Lower lobe of right lung (tissue), 2 donors: ENCODE results near the gene RAE1. TPM values are rescaled to one million over a fixed set of nuclear protein-coding genes. Genes with fewer than 3 reads are reported as not detected.

Source experiments
- ATAC-seq, 2 donors: fragments of 200-7000 bp; cut with Tn5 transposase; one replicate each; pipeline ENCODE4 v1.9.1; 2020 to 2022; ENCODE audit warnings: mild to moderate bottlenecking in 2 of 2, moderate library complexity in 2 of 2
- DNase-seq: peaks from one replicate; pipeline ENCODE4 v3.0.0-alpha.2; 2020
- H3K27ac ChIP-seq: fragments of 200-600 bp; one replicate; pipeline ENCODE4 v1.8.0; 2022
- H3K27me3 ChIP-seq: fragments of 200-600 bp; one replicate; pipeline ENCODE4 v1.8.0; 2022; ENCODE audit warnings: low read depth
- H3K36me3 ChIP-seq: fragments of 200-600 bp; one replicate; pipeline ENCODE4 v1.8.0; 2022; ENCODE audit warnings: mild to moderate bottlenecking
- H3K4me1 ChIP-seq: fragments of 200-600 bp; one replicate; pipeline ENCODE4 v1.8.0; 2022
- H3K4me3 ChIP-seq: fragments of 200-600 bp; one replicate; pipeline ENCODE4 v1.8.0; 2022; ENCODE audit warnings: mild to moderate bottlenecking
- H3K9me3 ChIP-seq: fragments of 200-600 bp; one replicate; pipeline ENCODE4 v1.8.0; 2022
- intact Hi-C: fragments of 100-400 bp; cut with DNase I; formaldehyde crosslinking; loops from one replicate; pipeline ENCODE4 v1.11.0; 2022
- total RNA-seq: library from RNA; stranded (reverse); fragmentation: NEBNext Ultra II Directional; extraction: Animal tissue kit (Norgen Biotek cat#: 25700); gene quantifications from one replicate; pipeline ENCODE4 v1.2.1, GENCODE V29; 2021
- TF ChIP-seq, protein P1 (sequence below): fragments of 200-600 bp; IDR thresholded peaks from one replicate; pipeline ENCODE4 v1.8.0; 2022; ENCODE audit warnings: antibody characterized with exemption, mild to moderate bottlenecking
- donor health status: DM: no; HTN: yes; CAD: no; lungs with severe emphysema.

The RAE1 gene
- total RNA-seq, 1 donor from 2014 or later: 20.6 TPM

DNA sequence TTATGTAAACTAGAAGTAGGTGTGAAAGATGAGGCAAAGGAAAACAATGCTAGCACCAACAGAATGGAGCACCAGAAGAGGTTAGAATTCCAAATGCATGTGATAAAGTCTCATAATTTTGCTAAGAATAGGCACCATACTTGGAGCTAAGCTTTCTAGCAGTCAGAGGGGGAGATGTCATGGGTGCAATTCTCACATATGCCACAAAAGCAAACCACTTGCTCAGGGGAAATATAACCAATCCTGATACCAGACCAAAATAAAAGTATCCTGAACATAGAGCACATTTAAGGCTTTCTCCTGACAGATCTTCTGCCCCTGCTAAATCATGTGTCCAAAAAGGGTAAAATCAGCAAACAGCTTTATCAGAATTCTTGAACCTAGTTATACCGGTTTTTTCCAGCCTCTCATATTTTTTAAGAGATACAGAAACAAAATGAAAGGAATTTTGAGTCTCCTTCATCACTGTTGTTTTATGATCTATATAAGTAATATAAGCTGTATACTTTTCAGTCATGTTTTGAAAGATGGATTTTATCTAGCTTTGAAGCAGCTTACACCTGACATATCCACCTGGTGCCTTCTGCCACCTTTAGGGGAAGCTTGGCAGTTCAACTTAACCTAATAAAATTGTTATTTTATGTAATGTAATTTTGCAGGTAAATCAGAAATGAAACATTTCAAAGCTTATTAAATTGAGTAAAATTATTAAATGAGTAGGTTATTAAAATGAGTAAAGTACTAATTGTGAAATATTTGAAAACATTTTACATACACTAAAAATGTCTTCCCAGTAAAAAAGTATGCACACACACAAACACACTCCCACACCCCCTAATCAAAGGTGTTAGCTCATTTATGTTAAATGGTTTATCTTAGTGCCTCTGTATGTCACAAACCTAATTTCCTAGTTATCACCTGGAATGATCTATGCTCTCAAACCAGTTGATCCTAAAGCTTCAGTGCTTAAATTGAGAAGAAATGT, 18.7 kb upstream of the RAE1 start:
- Histone ChIP-seq H3K4me3 (no peak overlapping the region), H3K27ac (no peak overlapping the region), H3K9me3 (no peaks in the 10 kb centered on the region), H3K36me3 (no peaks in the 10 kb centered on the region), H3K4me1 (no peaks in the 10 kb centered on the region), H3K27me3 (peaks cover 42% of the 10 kb centered on the region)
- no peak for ATAC-seq
- intact Hi-C loops: no loop called here
- no peak for DNase-seq
- TF ChIP-seq, protein P1, sequence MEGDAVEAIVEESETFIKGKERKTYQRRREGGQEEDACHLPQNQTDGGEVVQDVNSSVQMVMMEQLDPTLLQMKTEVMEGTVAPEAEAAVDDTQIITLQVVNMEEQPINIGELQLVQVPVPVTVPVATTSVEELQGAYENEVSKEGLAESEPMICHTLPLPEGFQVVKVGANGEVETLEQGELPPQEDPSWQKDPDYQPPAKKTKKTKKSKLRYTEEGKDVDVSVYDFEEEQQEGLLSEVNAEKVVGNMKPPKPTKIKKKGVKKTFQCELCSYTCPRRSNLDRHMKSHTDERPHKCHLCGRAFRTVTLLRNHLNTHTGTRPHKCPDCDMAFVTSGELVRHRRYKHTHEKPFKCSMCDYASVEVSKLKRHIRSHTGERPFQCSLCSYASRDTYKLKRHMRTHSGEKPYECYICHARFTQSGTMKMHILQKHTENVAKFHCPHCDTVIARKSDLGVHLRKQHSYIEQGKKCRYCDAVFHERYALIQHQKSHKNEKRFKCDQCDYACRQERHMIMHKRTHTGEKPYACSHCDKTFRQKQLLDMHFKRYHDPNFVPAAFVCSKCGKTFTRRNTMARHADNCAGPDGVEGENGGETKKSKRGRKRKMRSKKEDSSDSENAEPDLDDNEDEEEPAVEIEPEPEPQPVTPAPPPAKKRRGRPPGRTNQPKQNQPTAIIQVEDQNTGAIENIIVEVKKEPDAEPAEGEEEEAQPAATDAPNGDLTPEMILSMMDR: no peak

DNA sequence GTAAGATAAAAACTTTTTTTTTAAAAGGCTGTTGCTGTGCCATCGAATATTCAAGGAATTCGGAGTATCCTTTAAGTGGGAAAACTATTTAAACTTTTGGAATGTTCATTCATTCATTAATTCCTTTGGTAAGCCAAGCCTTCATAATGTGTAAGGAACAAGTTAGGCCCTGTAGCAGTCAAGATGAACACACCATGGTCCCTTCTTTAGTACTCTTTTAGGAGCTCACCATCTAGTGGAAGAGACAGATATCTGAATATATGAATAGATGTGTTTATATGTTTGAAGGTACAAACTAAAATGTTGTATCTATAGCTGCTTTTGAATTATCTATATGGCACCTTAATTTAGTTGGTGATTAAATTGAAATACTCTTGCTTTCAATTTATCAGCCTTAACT, 15.7 kb upstream of the RAE1 start:
- H3K36me3 ChIP-seq: no peaks in the 10 kb centered on the region
- intact Hi-C loops: no loop called here
- ATAC-seq: no peak
- TF ChIP-seq, protein P1: no peak
- DNase-seq: no peak
- peaks cover 43% of the 10 kb centered on the region for H3K27me3 ChIP-seq
- no peak overlapping the region for H3K4me3 ChIP-seq
- H3K4me1 ChIP-seq: no peaks in the 10 kb centered on the region
- H3K9me3 ChIP-seq: no peaks in the 10 kb centered on the region
- no peak overlapping the region for H3K27ac ChIP-seq

DNA sequence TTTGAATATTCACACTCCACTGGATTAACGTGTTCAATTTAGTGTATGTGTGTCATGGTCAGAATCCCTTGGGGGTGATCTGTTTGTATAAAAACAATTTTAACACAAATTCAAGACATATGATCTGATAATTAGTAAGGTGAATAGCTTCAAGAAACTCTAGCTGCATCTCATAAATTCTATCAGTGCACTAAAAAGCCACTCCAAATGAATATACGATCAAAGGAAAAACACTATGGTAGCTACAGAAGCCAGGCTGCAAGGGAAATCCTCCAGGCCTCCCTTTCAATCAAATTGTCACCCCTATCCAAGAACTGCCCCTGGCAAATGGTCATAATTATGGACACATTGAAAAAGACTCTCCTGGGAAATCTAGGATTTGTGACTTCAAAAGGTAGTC, 9.4 kb upstream of the RAE1 start:
- TF ChIP-seq, protein P1: no peak
- intact Hi-C loops: no loop called here
- Histone ChIP-seq H3K27me3 (peaks cover 12% of the 10 kb centered on the region), H3K27ac (no peak overlapping the region), H3K4me3 (no peak overlapping the region), H3K36me3 (no peaks in the 10 kb centered on the region), H3K9me3 (no peaks in the 10 kb centered on the region), H3K4me1 (no peaks in the 10 kb centered on the region)
- no peak for ATAC-seq
- DNase-seq: no peak

DNA sequence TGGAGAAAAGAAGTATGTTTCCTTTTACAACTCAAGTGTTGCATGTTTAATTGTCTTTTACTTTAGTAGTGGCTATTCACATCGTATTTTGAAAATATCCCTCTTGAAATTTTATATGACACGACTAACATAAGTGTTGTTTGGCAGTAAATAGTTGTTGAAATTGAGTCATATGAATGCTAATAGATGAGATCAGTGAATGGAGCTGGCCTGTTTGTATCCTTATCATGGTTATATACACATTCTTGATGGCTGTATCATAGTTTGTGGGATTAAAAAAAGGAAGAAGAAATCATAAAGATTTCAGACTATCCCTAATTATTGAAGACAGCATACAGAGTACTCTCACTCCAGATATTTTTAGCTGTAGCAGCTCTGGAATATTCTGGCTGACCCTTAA, 8.2 kb upstream of the RAE1 start:
- H3K4me1 ChIP-seq: no peaks in the 10 kb centered on the region
- intact Hi-C loops: no loop called here
- TF ChIP-seq, protein P1: no peak
- peaks cover 9% of the 10 kb centered on the region for H3K27me3 ChIP-seq
- ATAC-seq (no peak), DNase-seq (no peak)
- no peaks in the 10 kb centered on the region for H3K36me3 ChIP-seq
- H3K9me3 ChIP-seq: no peaks in the 10 kb centered on the region
- no peak overlapping the region for H3K4me3 ChIP-seq
- H3K27ac ChIP-seq: no peak overlapping the region

DNA sequence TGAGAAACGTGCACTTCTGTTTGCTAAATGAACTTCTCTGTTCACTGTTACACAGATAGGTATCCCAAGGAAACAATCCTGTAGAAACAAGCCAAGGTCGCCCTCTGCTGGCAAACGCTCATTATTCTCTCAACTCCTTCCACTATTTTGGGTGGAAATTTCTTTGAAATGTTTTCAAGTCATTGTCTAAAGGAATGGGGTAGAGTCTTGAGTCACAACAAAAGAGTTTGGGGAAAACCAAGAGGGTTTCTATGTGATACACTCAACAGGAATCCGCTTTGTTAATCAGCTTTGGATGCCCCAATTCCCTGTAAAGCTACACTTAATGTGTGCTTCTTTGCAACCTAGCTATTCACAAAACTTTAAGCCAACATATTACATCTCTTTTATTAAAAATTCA, 4.6 kb upstream of the RAE1 start:
- no peaks in the 10 kb centered on the region for H3K27me3 ChIP-seq
- no peaks in the 10 kb centered on the region for H3K9me3 ChIP-seq
- DNase-seq (peak; percentile 76), ATAC-seq (peak; percentile 53 to 62)
- no peaks in the 10 kb centered on the region for H3K36me3 ChIP-seq
- no peaks in the 10 kb centered on the region for H3K4me1 ChIP-seq
- intact Hi-C loops: no loop called here
- no peak overlapping the region for H3K27ac ChIP-seq
- H3K4me3 ChIP-seq: no peak overlapping the region
- TF ChIP-seq, protein P1: peak; percentile 74
